Measurements from ENCODE around the gene GPR176.

Gene GPR176

DNA sequence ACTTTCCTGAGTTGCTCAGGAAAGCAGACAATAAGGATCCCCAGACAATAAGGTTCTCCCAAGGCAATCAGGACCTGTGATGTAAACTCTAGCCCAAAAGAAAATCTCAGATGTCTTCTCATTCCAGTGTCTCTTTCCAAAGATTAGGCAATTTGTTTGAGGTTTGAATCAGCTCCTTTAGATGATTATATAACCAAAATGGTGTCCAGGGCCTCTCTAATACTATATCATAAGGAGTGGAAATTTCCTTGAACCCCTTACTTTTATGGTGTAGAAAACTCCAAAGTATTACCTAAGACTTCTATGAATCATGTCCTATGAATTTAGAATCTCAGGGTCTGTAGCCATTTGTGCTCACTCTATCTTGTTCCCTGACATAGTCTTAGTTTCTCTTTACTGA is 65.9 kb downstream of the GPR176 start:
- H3K4me3 ChIP-seq (ENCODE audit: low read length) = no peak overlapping the region
- DNase-seq (ENCODE audit: low read depth) = no peak
- TF ChIP-seq, protein P1, sequence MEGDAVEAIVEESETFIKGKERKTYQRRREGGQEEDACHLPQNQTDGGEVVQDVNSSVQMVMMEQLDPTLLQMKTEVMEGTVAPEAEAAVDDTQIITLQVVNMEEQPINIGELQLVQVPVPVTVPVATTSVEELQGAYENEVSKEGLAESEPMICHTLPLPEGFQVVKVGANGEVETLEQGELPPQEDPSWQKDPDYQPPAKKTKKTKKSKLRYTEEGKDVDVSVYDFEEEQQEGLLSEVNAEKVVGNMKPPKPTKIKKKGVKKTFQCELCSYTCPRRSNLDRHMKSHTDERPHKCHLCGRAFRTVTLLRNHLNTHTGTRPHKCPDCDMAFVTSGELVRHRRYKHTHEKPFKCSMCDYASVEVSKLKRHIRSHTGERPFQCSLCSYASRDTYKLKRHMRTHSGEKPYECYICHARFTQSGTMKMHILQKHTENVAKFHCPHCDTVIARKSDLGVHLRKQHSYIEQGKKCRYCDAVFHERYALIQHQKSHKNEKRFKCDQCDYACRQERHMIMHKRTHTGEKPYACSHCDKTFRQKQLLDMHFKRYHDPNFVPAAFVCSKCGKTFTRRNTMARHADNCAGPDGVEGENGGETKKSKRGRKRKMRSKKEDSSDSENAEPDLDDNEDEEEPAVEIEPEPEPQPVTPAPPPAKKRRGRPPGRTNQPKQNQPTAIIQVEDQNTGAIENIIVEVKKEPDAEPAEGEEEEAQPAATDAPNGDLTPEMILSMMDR (conservative IDR thresholded peaks at IDR 0.05; ENCODE audit: low read depth, low read length) = no peak

DNA sequence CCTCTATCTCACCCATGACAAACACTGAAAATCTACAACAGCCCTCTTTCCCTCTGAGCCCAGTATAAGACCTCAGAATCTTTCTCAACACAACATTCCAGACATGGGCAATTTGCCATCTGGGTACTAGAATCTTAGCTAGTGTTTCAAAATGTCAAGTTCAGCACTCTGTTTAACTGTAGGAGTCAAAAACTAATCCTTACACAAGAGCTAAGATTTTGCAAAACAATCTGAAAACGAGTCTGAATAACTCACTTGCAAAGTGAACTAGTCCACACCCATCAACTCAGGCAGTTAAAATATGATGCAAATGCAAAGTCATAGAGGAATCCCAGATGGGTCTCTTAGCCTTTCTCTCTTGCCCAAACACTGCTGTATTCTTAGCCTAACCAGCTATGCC is 67.8 kb downstream of the GPR176 start:
- peak; percentile 56 for DNase-seq (ENCODE audit: low read depth)
- TF ChIP-seq, protein P1 (conservative IDR thresholded peaks at IDR 0.05; ENCODE audit: low read depth, low read length) = no peak
- no peak overlapping the region for H3K4me3 ChIP-seq (ENCODE audit: low read length)

DNA sequence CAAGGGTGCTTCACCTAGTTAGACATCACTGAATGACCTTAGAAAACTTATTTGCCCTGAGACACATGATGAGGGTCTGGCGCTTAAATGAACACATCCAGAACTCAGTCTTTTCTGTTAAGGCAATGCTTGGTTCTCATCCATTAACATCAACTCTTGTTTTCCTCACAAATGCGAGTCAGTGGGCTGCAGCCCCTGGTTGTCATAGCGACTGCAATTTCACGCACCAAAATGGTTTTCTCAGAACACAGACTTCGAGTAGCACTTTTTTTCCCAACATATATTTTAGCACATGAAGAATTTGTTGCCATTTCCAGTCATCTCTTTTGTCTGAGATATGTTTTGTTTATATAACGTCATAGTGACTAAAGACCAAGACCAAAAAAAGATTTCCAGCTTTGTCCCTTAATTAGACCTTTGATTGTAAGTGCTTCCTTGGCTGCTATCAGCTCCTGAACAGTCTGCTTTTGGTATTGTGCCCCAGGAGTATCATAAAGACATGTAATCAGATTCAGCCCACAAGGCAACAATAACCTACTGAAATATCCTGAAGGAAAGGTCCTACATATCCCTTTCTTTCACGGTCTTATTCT is 68.5 kb downstream of the GPR176 start:
- no peak overlapping the region for H3K4me3 ChIP-seq (ENCODE audit: low read length)

DNA sequence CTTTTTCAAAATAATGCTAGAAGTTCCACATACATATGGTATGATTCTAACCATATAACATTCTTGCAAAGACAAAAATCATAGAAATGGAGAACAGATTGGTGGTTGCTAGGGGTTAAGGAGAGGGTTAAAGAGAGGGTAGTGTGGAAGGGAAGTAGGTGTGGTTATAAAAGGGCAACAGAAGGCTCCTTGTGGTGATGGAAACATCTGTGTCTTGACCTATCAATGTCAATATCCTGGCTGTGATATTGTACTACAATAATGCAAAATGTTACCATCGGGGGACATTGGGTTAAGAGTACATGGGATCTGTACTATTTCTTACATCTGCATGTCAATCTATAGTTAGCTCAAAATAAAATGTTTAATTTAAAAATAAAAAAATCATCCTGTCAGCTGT is 69.6 kb downstream of the GPR176 start:
- TF ChIP-seq, protein P1 (conservative IDR thresholded peaks at IDR 0.05; ENCODE audit: low read depth, low read length) = no peak
- no peak overlapping the region for H3K4me3 ChIP-seq (ENCODE audit: low read length)
- DNase-seq (ENCODE audit: low read depth) = no peak

More for the DNA sequence above, 68.5 kb downstream of the GPR176 start:
- TF ChIP-seq, protein P1 (conservative IDR thresholded peaks at IDR 0.05; ENCODE audit: low read depth, low read length) = no peak
- DNase-seq (ENCODE audit: low read depth) = no peak

DNA sequence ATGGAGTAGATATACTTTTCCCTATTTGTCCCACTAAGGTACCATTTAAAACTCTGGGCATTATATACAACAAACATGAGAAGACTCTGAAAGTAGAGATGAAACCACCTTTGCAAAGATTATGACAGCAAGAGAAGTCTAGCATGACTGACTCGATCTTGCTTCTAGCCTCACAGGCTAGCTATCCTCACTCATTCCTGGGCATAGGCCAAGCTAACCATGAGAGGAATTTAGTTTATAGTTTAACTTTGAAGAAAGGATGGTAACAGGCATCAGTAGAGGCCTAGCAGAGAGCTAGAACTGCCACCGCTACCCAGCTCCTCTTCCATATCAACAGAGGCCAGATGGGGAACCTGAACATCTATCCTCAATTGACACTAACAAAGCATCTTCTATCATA is 74.0 kb downstream of the GPR176 start:
- H3K4me3 ChIP-seq (ENCODE audit: low read length) = no peak overlapping the region
- TF ChIP-seq, protein P1 (conservative IDR thresholded peaks at IDR 0.05; ENCODE audit: low read depth, low read length) = no peak
- no peak for DNase-seq (ENCODE audit: low read depth)

DNA sequence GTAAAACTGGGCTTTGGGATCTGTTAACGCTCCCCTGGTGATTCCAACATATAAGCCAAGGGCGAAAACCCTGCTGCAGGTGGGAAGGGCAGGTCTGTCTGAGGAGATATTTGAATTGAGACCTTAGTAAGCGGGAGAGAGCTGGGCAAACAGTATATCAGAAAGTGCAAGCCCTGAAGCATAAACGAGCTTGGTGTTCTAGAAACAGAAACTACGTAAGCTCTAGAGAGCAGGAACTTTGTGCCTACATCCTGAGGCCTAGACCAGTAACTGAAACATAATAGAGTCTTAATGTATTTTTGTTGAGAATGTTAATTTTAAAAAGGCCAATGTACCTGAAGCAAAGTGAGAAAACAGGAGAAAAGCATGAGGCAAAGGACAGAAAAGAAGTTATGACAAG is 74.5 kb downstream of the GPR176 start:
- H3K4me3 ChIP-seq (ENCODE audit: low read length) = no peak overlapping the region
- DNase-seq (ENCODE audit: low read depth) = no peak
- TF ChIP-seq, protein P1 (conservative IDR thresholded peaks at IDR 0.05; ENCODE audit: low read depth, low read length) = no peak

DNA sequence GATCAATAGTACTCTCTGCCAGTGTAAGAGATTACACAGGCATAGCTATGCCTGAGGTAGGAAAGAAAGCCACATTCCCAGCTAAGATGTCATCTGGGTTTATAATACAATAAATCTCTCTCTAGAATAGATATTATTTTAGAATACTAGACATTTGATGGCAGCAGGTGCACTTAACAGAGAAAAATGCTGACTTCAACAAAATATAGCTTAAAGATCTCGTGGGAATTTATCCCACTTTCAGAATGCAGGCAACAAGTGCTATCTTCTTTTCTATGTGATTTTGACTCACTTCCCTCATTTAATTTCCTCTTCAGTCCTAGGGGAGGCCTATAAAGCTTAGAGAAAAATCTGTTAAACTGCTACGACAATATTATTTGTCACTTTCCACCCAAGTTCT is 76.5 kb downstream of the GPR176 start:
- TF ChIP-seq, protein P1 (conservative IDR thresholded peaks at IDR 0.05; ENCODE audit: low read depth, low read length) = no peak
- DNase-seq (ENCODE audit: low read depth) = no peak
- no peak overlapping the region for H3K4me3 ChIP-seq (ENCODE audit: low read length)
